ENCODE results near the gene ADAMTS2. TPM values are rescaled to one million over a fixed set of nuclear protein-coding genes. Genes with fewer than 3 reads are reported as not detected.
A peak's percentile ranks its signal among the peaks of the same experiment; 100 is the strongest.

ADAMTS2 gene
- polyA plus RNA-seq, 1 donor from 2014 or later = not detected

GRCh38 chr5:179307931-179308471, 37.3 kb downstream of the ADAMTS2 start:
- Mint-ChIP-seq H3K9me3 (peaks cover 3 to 22% (median 11%) of the 10 kb centered on the region in 3 donors), H3K27me3 (peaks cover 2% of the 10 kb centered on the region), H3K36me3 (no peaks in the 10 kb centered on the region), H3K27ac (no peak overlapping the region), H3K4me3 (no peak overlapping the region), H3K4me1 (no peaks in the 10 kb centered on the region)

GRCh38 chr5:179307013-179307800, 38.1 kb downstream of the ADAMTS2 start:
- no peaks in the 10 kb centered on the region for H3K4me1 Mint-ChIP-seq
- H3K9me3 Mint-ChIP-seq = peaks cover 3 to 19% (median 13%) of the 10 kb centered on the region in 3 donors
- H3K4me3 Mint-ChIP-seq = no peak overlapping the region
- peaks cover 2% of the 10 kb centered on the region for H3K27me3 Mint-ChIP-seq
- H3K27ac Mint-ChIP-seq = no peak overlapping the region
- no peaks in the 10 kb centered on the region for H3K36me3 Mint-ChIP-seq

- Mint-ChIP-seq H3K27me3 (peaks cover 2% of the 10 kb centered on the region), H3K9me3 (peaks cover 3 to 19% (median 13%) of the 10 kb centered on the region in 3 donors), H3K4me3 (no peak overlapping the region), H3K27ac (no peak overlapping the region), H3K36me3 (no peaks in the 10 kb centered on the region), H3K4me1 (no peaks in the 10 kb centered on the region)
These were observed 38.9 kb downstream of the ADAMTS2 start for GRCh38 chr5:179306191-179307012.

- Mint-ChIP-seq H3K27me3 (no peaks in the 10 kb centered on the region), H3K36me3 (no peaks in the 10 kb centered on the region), H3K27ac (no peak overlapping the region), H3K9me3 (peaks cover 3 to 19% (median 13%) of the 10 kb centered on the region in 3 donors), H3K4me3 (no peak overlapping the region), H3K4me1 (no peaks in the 10 kb centered on the region)
These were observed 40.4 kb downstream of the ADAMTS2 start for GRCh38 chr5:179304871-179305270.

GRCh38 chr5:179304466-179304865, 40.8 kb downstream of the ADAMTS2 start:
- Mint-ChIP-seq H3K9me3 (peaks cover 3 to 19% (median 13%) of the 10 kb centered on the region in 3 donors), H3K4me1 (no peaks in the 10 kb centered on the region), H3K4me3 (peak overlapping the region in 1 of 4 donors; percentile 24), H3K27me3 (no peaks in the 10 kb centered on the region), H3K27ac (no peak overlapping the region), H3K36me3 (no peaks in the 10 kb centered on the region)

GRCh38 chr5:179303451-179304200, 41.6 kb downstream of the ADAMTS2 start:
- Mint-ChIP-seq H3K4me3 (no peak overlapping the region), H3K9me3 (peaks cover 5 to 22% (median 13%) of the 10 kb centered on the region in 3 donors), H3K36me3 (no peaks in the 10 kb centered on the region), H3K4me1 (no peaks in the 10 kb centered on the region), H3K27ac (no peak overlapping the region), H3K27me3 (peaks cover 2% of the 10 kb centered on the region)

- Mint-ChIP-seq H3K4me3 (no peak overlapping the region), H3K9me3 (peaks cover 4 to 27% (median 15%) of the 10 kb centered on the region in 3 donors), H3K27me3 (peaks cover 5% of the 10 kb centered on the region), H3K4me1 (no peaks in the 10 kb centered on the region), H3K36me3 (no peaks in the 10 kb centered on the region), H3K27ac (no peak overlapping the region)
These were observed 42.6 kb downstream of the ADAMTS2 start for GRCh38 chr5:179302499-179303185.

GRCh38 chr5:179301796-179302195, 43.5 kb downstream of the ADAMTS2 start:
- Mint-ChIP-seq H3K36me3 (no peaks in the 10 kb centered on the region), H3K4me3 (peak overlapping the region in 1 of 4 donors; percentile 38), H3K9me3 (peaks cover 2 to 27% (median 15%) of the 10 kb centered on the region in 3 donors), H3K27me3 (peaks cover 5% of the 10 kb centered on the region), H3K27ac (no peak overlapping the region), H3K4me1 (no peaks in the 10 kb centered on the region)

- no peaks in the 10 kb centered on the region for H3K4me1 Mint-ChIP-seq
- peaks cover 2 to 26% (median 15%) of the 10 kb centered on the region in 3 donors for H3K9me3 Mint-ChIP-seq
- no peak overlapping the region for H3K27ac Mint-ChIP-seq
- H3K27me3 Mint-ChIP-seq = peaks cover 6% of the 10 kb centered on the region
- no peaks in the 10 kb centered on the region for H3K36me3 Mint-ChIP-seq
- H3K4me3 Mint-ChIP-seq = peak overlapping the region in 1 of 4 donors; percentile 38
These were observed 43.9 kb downstream of the ADAMTS2 start for GRCh38 chr5:179301376-179301775.

GRCh38 chr5:179300581-179301180, 44.6 kb downstream of the ADAMTS2 start:
- H3K4me3 Mint-ChIP-seq = peak overlapping the region in 1 of 4 donors; percentile 12
- peaks cover 8% of the 10 kb centered on the region for H3K27me3 Mint-ChIP-seq
- H3K36me3 Mint-ChIP-seq = no peaks in the 10 kb centered on the region
- H3K9me3 Mint-ChIP-seq = peaks cover 2 to 22% (median 15%) of the 10 kb centered on the region in 3 donors
- no peaks in the 10 kb centered on the region for H3K4me1 Mint-ChIP-seq
- no peak overlapping the region for H3K27ac Mint-ChIP-seq

GRCh38 chr5:179298181-179298993, 46.9 kb downstream of the ADAMTS2 start:
- Mint-ChIP-seq H3K4me3 (no peak overlapping the region), H3K9me3 (peaks cover 2 to 8% (median 4%) of the 10 kb centered on the region in 3 donors), H3K27ac (no peak overlapping the region), H3K27me3 (peaks cover 10% of the 10 kb centered on the region), H3K36me3 (no peaks in the 10 kb centered on the region), H3K4me1 (no peaks in the 10 kb centered on the region)

GRCh38 chr5:179297486-179298180, 47.6 kb downstream of the ADAMTS2 start:
- Mint-ChIP-seq H3K27me3 (peaks cover 12% of the 10 kb centered on the region), H3K4me1 (no peaks in the 10 kb centered on the region), H3K4me3 (no peak overlapping the region), H3K27ac (no peak overlapping the region), H3K36me3 (no peaks in the 10 kb centered on the region), H3K9me3 (peaks cover 2 to 8% (median 3%) of the 10 kb centered on the region in 3 donors)

- Mint-ChIP-seq H3K9me3 (peaks cover 2 to 8% (median 2%) of the 10 kb centered on the region in 3 donors), H3K4me3 (no peak overlapping the region)
These were observed 48.2 kb downstream of the ADAMTS2 start for GRCh38 chr5:179297026-179297425.

More at GRCh38 chr5:179297026-179297425, 48.2 kb downstream of the ADAMTS2 start:
- Mint-ChIP-seq H3K27me3 (peaks cover 12% of the 10 kb centered on the region), H3K4me1 (no peaks in the 10 kb centered on the region), H3K27ac (no peak overlapping the region), H3K36me3 (no peaks in the 10 kb centered on the region)

Measured in IgD-negative memory B cell (primary cell).